Stimulated activated CD8-positive, alpha-beta memory T cell treated with anti-CD3 and anti-CD28 coated beads, Interleukin-15, amount 100 ng/mL, for 4 hours (primary cell): ENCODE results near the gene PRSS58.

Experiments
- DNase-seq, 2 donors: peaks; one replicate each; pipeline ENCODE4 v3.0.0-alpha.2; 2020; ENCODE audit warnings: low read depth in 2 of 2

Gene PRSS58, protein sequence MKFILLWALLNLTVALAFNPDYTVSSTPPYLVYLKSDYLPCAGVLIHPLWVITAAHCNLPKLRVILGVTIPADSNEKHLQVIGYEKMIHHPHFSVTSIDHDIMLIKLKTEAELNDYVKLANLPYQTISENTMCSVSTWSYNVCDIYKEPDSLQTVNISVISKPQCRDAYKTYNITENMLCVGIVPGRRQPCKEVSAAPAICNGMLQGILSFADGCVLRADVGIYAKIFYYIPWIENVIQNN

DNA sequence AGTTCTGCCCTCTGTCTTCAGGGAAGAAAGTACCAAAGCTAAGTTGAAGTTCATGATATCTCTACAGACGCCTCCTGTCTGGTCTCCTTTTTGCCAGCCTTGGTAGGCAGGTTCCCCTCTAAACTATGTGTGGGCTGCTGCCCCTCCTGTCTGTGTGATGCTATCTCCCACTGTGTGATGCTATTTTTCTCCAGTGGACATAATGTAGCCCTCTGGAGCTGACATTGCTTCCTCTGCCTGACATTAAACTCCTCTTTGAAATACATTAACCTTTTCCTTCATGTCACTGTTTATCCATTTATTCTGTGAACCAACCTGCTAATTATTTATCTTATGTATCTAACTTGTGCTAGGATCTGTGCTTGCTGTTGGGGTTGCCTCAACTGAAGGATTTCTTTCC is at the start of gene PRSS58:
PRSS58 (minus strand) TSS at position 101 of the 400 bp plus-strand sequence. CDS start 351 bp downstream, outside the sequence.
- DNase-seq, result no peak

DNA sequence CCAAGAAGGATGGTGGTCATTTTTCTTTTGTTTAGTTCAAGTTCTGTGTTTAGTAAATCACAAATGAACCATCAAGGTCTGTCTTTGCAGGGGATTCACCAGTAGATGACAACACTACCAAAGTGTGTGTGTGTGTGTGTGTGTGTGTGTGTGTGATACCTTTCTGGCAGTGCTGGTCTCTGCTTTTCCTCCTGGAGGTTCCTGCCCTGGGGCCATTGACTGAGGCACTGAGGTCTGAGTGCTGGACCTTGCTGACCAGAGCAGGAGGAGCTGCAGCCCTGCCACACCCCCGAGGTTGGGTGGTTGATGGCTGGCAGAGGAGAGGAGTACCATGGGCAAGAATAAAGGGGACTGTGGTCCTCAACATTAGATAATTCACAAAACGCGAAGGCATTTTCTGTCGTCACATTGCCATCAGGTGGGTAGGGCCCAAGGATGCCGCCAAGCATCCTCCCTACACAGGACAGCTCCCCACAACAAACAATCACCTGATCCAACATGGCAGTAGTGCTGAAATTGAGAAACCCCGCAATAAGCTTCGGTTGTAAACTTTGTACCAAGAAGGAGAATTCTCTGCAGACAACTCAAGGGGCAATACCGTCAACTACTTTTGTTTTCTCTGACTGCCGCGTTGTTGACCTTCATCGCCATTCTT is 49.5 kb upstream of the PRSS58 start:
- no peak for DNase-seq

DNA sequence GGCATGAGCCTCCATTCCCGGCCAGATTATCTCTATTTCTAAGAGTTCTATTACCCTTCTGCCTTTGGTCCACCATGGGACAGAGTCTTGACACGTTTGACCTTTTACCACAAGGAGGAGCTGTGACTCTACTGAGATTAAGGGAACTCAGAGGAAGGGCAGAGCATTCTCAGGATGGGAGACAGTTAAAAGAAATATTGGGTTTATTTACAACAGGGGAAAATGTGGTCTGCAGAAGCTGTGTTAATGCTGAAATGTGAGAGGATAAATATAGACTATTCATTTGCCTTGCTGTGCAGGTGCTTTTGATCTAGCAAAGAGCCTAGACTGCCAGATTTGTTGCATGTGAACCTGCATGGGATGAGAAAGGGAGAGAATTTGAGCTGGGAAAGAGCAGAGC is 45.8 kb upstream of the PRSS58 start:
- no peak for DNase-seq

GRCh38 chr7:142301923-142302550 is 44.2 kb upstream of the PRSS58 start:
- no peak for DNase-seq

GRCh38 chr7:142301299-142301698 is 43.4 kb upstream of the PRSS58 start:
- DNase-seq, result no peak

DNA sequence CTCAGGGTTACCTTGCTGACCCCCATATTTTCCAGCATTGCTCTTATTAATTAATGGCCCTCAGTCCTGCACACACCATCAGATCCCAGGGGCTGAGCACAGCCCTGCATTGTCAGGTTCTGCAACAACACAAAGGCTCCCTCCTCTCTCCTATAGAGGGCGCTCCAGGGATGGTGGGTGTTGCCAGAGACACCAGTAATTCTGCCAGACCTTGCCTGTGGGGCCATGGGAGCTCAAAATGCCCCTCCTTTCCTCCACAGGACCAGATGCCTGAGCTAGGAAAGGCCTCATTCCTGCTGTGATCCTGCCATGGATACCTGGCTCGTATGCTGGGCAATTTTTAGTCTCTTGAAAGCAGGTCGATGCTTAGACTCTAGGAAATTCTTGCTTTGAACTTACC is 42.8 kb upstream of the PRSS58 start:
- DNase-seq, result no peak

- DNase-seq, result no peak
These were observed 41.5 kb upstream of the PRSS58 start for GRCh38 chr7:142299237-142299781.

GRCh38 chr7:142298627-142299026 is 40.8 kb upstream of the PRSS58 start:
- no peak for DNase-seq

- DNase-seq, result no peak
These were observed 40.2 kb upstream of the PRSS58 start for GRCh38 chr7:142298009-142298408.

DNA sequence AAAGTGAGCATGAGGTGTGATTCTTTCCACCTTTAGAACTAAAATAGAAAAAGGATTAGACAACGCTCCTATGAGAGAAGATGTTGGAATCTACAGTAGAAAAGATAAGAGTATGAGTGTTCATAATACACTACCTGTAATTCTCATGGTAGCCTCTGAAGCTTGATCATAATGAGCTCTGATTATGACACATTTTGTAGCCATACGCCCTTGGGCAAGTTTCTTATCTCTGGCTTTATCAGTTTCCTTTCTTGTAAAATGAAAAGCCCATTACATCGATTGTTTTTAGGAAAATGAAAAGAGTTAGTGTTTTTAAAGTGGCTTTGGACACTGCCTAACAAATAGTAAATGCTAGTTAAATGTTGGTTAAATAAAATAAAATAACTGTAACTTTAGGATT is 22.4 kb upstream of the PRSS58 start:
- DNase-seq, result no peak

DNA sequence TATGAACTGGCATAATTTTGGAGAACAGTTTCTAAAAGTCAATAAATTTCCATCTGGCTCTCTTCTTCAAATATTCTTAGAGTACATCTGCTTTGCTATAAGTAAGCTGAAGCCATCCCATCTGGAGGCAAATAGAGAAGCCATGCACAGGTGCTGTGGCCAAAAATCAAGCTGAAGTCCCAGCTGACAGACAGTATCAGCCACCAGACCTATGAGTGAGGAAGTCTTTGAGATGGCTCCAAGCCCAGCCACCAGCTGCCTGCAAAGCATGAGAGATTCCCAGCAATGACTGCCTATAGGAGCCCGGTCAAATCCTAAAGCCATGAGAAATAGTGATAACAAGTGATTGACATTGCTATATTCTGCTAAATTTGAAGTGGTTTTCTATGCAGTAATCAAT is 21.7 kb upstream of the PRSS58 start:
- DNase-seq, result no peak

- no peak for DNase-seq
These were observed 17.2 kb upstream of the PRSS58 start for GRCh38 chr7:142275028-142275427.

GRCh38 chr7:142272841-142273240 is 15.0 kb upstream of the PRSS58 start:
- no peak for DNase-seq

DNA sequence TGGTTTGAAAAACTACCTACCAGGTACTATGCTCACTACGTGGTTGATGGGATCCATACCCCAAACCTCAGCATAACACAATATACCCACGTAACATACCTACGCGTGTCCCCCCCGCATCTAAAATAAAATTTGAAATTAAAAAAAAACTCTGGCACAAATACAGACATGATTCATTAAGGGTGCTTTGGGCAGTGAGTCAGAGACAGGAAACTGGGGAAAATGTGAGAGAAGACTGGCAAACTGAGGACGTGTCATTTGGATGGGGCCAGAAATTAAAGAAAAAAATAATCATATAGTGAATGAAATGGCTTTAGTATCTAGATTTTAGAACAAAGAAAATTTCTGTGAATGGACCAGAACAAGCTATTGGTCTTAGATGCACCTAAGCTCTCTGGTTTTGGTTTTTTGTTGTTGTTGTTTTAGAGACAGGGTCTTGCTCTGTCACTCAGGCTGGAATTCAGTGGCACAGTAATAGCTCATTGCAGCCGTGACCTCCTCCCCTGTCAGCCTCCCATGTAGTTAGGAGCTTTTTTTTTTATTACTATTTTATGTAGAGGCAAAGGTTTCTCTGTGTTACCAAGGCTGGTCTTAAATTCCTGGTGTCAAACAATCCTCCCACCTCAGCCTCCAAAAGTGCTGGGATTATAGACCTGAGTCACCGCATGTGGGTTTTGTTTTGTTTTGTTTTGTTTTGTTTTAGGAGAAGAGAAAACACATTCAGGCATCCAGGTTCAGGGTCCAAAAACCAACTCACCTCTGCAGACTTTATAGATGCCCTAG is 5.9 kb upstream of the PRSS58 start:
- DNase-seq, result no peak

DNA sequence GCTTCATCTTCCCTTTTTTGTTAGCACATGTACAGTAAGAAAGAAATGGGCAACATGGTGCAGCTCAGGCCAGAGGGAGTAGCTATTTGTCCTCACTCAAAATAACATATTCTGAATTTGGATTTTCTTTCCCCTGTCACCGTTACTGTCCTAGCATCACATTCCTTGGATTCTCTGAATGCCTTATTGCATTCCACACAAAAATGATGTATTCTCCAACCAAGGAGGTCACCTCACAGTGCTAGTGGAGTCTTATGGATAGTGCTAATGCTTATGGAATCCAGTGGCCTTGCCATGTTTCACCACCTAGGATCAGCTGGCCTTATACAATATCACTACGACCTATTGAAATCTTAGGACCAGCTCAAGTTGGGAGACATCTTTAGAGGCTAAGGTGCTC is 7.2 kb downstream of the PRSS58 start:
- no peak for DNase-seq

GRCh38 chr7:142249918-142250317 is 7.9 kb downstream of the PRSS58 start:
- no peak for DNase-seq

DNA sequence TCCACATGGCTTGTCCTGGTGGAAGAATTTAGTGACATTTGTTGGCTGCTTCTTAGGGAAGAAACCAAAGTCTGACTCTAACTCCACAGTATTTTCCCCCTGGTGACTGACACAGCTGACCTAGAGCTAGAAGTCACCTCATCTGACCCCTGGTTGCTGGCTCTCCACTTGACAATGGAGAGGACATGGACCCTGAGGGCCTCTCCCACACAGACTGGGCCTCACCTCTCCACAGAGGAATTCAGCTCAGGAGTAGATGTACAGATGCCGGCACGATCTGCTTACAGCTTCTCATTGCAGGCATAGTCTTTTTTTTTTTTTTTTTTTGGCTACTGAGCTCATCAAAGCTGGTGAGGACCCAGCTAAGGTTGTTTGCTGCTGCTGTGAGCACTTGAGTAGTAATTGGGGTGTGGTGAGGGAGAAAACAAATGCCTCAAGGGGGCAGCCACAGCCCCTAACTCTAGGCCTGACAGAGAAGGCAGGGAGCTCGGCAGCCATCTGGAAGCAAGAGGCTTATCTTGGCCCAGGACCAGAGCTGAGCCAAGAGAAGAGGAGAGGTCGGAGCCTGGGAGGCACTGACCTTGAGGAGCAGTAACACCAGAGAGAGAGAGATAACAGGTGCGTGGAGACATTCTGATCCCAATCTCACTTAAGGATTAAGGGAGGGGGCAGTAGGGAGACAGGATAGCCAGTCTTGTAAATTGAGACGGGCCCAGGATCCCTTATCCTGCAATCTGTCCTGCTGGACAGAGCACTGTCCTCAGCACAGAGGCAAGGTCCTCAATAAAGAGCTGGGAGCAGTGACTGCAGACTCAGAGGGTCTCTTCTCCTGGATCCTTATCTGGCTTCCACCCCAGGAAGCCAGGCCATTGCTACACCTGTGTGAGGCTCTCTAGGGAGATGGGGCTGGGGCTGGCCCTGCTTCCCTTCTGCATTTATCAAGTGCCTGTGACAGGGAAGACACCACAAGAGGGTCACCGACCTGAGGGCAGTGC is 9.4 kb downstream of the PRSS58 start:
- DNase-seq, result no peak

DNA sequence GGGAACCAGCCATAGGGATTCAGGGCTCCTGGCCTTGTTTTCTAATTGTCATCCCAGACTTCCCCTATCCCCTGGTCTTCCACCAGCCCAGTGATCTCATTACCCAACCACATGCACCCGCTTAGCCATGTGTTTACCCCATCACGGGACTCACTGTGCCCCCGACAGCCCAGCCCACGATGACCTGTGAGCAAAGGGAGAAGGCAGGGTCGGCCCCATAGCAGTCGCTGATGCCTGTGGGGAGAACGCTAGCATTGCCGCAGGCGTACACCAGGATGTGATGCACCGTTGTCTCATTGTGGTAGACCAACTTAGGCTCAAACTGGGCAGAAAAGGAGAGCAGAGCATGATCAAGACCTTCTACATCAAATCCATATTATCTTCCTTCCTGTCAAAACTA is 14.0 kb downstream of the PRSS58 start:
- no peak for DNase-seq

GRCh38 chr7:142240546-142240945 is 17.3 kb downstream of the PRSS58 start:
- no peak for DNase-seq

- DNase-seq, result no peak
These were observed 26.1 kb downstream of the PRSS58 start for GRCh38 chr7:142231716-142232115.

GRCh38 chr7:142228537-142229104 is 29.2 kb downstream of the PRSS58 start:
- no peak for DNase-seq
